GM19035 (cell line): ENCODE results near the gene PRSS50.

ENCODE experiments used
- ATAC-seq: cut with Tn5 transposase; IDR thresholded peaks from one replicate; pipeline ENCODE4 v1.9.1; 2021; ENCODE audit not compliant: unreplicated experiment

PRSS50 gene

DNA sequence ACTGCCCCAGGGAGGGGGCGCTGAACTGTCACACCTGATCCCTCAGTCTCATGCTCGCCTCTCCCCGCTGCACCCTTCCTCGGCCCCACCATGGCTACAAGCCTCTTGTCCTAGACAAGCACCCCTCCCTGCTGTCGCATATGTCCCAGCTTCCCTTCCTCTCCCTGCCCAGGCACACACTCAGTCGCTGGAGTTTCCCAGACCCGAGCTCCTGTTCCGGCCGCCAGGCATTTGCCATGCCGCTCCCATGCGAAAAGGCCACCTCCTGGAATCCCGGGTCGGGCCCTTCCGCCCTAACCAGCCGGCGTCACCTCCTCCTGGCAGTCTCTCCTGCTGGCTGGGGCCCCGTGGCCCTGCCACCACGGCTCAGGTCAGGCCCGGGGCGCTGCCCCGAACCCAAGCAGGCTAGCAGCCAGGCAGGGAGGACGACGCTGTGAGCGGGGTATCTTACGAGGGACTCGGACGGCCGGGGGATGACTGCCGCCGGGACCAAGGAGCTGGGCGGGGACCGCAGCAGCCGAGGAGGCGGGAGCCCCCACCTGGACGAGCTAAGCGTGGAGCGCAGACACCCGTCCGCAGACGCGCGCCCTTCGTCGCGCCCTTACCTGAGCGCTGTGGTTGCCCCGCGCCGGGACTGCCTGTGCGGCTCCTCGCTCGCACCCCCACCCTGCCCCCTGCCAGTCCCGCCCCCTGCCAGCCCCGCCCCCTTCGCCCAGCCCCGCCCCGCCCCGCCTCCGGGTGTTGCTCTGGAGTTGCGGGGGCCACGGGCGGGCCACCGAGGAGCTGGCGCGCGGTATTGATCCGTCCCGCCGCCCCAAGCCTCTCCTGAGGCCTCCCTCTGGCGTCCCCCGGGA is 24.4 kb downstream of the PRSS50 start, which contains the start of gene ALS2CL:
Gene ALS2CL, minus strand, starts transcription at position 642 of the 854 bp plus-strand sequence. CDS start 4,239 bp downstream, outside the sequence.
- no peak for ATAC-seq

DNA sequence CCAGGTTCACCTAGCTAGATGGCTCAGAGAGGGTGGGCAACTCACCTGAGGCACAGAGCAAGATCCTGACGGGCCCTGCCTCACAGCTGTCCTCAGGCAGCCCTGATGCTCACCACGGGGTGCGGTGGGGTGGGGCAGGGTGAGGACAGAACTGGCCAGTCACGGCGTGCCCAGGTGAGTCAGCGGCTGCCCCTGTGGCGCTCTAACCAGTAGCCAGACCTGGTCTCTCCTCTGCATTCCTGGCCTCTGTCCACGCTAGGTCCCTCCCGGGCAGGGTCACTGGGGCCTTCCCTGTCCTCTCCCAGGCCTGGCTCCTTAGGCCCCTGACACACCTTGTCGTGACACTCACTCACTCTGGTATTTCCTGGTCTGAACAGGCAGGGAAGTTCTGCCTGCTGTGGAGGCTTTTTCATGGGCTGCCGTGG is 25.1 kb downstream of the PRSS50 start:
- ATAC-seq: no peak

DNA sequence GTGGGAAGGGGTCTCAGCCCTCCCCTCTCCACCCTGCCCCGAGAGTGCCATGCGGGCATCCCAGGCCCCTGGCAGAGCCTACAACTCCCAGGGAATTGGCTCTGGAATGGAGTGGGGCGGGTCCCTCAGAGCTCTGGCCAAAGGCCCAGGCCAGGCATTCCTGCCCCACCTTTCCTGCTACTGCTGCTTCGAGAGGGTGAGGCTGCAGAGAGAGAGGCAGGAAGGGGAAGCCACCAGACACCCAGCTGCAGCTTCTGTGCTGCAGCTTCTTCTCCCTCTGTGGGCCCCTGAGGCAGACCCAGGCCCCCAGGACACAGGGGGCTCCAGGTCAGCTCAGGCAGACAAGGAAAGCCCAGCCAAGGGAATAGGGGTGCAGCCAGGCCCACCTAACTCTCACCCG is 26.9 kb downstream of the PRSS50 start:
- ATAC-seq: no peak

DNA sequence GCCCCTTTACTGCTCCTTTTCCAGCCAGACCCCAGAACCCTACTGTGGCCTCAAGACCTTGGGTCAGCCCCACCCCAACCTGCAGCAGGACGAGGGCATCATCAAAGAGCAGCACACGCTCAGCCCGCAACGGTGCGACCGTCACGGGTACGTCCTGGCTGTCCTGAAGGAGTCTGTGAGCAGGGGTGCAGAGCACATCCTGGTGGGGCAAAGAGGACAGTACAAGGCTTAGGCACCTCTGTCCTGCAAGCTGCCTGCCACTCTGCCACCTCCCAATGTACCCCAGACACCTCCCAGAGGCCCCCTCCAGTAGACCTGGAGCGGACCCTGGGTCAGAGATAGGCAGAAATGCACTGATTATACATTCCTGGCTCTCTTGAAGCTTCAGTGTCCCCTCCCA is 32.2 kb downstream of the PRSS50 start:
- no peak for ATAC-seq

DNA sequence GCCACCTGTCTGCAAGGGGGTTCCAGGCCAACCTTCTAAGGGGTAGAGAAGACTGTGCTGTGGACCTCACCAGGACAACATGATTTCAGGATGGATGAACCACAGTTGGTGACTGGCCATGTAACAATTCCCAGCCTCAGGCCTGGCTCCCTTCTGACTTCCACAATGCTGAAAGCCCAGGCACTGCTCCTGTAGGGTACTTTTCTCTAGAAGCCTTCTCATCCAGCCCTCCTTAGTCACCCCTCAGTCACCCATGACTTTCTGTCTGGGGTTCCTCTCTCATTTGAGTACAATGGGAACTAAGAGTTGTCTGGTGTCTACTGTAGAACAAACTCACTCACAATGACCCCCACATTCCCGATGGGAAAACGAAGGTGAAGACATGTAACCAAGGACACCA is 32.8 kb downstream of the PRSS50 start:
- ATAC-seq: no peak

DNA sequence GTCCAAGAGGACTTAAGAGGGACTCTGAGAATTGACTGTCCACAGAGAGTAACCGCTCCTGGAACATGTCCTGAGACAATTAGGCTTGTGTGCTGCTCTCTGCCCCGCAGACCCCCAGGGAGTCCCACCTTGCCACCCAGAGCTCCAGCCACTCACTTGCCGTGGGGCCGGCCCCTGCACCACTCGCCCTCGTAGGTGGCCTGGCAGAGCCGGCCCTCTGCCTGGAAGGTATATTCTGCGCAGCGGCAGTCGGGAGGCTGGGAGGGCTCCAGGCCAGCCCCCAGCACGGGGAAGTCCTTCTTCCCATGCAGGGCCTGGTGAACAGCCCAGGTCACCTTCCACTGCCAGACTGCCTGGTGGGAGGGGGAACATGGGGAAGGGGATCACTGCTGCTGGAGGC is 34.7 kb downstream of the PRSS50 start:
- no peak for ATAC-seq

DNA sequence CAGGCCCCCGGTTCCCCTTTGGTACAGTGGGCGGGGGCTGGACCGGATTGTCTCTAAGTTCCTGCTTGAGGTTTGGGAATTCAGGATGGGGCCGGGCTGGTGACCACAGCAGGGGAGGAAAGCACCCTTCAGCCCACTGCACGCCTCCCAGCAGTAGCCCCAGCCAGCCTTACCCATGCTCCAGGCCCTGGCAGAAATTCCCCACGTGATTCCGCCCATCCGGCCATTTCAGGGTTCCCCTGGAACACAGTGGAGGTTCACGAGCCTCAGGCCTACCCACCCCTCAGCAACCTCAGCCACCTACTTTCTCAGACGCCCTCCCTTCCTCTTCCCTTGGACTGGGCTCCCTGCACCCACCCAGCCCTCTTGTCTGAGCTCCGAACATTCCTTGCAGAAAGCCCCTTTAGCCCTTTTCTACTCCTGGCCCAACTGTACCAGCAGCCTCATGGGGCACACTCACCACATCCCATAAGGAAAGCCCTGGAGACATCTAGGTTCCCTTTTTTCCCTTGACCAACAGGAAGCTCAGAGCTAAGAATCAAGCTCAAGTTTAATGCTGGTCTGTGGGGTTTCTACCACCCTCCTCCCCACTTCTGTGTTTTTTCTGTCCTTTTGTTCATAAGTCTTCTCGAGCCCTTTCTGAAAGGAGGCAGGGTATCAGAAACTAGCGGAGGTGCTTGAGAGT is 35.7 kb downstream of the PRSS50 start:
- ATAC-seq: no peak

DNA sequence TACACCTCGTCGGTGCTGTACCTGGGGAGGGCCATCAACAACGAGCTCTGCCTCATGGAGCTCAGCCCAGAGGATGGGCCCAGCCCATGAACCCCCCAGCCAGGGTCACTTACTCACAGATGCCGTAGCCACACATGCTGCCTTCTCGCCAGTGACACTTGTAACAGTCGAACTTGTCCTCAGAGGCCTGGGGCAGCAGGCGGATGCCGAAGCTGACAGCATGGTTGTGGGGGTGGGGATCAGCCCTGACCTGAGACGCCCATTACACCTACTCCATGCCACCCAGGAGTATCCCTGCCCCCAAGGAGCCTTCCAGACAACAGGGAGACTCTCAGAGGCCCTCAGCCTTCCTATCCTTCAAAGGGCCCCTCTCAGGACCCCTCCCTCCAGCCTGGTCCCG is 36.3 kb downstream of the PRSS50 start:
- no peak for ATAC-seq

DNA sequence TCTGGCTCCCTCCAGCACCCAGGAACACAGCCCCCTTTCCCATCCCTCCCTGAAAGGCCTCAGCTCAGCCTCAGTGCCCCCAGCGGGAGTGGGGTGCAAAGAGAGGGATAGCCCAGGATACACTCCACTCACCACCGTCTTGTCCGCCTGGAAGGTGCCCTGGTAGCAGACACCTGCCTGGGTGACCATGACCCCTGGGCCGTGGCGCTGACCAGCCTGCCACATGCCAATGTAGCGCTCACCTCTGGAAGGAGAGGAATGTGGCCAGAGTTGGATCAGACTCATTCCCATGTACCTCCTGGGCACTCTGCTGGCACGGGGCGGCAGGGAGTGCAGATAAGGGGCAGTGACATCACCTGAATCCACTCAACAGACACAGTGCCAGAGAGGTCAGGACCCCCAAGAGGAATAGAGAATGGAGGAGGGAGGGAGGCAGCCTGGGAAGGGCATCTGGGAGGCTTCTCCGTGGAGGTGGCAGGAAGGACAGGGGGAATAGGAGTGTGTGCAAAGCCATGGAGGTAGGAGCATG is 37.3 kb downstream of the PRSS50 start:
- no peak for ATAC-seq

DNA sequence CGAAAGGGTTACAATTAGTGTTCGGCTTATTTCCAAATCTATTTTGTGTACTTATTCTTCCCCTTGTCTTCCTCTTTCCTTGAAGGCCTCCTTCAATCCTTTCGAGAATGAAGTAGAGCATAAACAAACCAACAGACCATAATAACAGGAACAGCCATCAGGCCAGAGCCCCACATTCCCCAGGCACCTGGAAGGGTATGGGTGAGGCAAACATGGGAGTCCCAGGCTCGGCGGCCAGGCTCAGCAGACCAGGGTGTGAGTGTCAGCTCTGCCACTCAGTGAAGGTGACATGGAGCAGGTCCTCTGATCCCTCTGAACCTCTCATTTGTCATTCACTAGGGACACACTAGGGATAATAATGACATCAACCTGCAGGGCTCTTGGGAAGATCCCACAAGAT is 38.0 kb downstream of the PRSS50 start:
- ATAC-seq: no peak

DNA sequence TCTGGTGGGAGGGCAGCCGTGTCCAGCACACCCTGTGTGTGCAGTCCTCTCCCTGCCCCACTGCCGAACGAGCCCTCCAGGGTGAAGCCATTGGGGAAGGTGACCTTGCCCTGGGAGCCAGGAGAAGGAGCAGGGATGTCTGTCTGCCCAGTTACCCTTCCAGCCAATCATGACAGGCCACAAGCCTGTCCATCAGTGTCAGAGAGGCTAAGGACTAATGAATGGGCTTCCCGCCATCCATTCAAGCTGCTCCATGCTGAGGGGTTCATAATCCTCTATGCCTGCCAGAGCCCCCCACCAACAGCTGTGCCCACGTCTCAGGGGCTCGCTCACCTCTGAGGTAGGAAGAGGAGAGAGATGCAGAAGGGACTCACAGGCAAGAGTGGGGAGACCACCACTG is 39.4 kb downstream of the PRSS50 start:
- no peak for ATAC-seq

DNA sequence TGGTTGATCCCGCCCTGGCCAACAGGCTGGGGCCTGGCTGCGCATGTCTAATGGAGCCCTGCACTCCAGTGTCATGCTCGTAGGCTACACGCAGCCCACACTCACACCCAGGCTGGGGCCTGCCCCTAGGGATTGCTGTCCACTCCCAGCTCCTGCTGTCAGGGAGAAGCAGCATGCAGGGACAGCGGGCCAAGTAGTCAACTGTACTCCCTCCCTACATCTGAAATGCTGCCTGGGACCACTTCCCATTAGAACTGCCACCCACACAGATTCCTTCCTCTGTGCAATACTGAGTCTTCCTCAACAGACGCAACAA is 40.3 kb downstream of the PRSS50 start:
- ATAC-seq: no peak

DNA sequence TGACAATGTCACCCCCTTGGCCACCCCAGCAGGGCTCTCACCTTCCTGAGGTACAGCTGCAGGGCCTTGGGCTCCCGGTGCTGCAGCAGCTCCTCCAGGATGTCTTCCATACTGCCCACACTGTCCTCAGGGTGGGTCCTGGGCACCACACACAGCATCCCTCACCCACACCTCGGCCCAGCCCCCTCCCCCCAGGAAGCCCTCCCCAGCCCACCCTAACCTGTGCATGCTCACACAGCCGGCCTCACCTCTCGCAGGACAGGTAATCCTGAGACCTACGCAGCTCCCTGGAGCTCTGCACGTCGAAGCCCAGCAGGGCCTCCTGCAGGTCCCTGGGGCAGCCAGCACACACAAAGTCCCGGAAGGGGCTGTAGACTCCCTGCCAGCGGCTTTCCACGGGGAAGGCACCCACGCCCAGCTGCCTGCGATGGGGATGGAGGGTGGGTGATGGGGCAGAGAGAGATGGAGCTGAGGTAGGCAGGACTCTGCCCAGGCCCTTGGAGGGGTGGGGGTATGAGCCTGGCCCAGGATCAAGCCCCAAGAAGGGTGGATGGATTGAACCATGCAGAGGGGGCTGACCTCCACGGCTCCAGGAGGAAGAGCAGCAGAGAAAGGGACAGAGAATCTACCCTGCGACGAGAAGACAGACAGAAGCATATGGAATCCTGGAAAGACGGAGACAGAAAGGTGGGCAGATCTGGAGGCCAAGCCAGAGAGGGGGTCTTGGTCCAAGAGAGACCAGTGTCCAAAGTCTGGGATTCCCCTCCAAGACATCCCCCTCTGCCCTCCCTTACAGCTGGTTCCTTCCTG is 40.9 kb downstream of the PRSS50 start:
- no peak for ATAC-seq

DNA sequence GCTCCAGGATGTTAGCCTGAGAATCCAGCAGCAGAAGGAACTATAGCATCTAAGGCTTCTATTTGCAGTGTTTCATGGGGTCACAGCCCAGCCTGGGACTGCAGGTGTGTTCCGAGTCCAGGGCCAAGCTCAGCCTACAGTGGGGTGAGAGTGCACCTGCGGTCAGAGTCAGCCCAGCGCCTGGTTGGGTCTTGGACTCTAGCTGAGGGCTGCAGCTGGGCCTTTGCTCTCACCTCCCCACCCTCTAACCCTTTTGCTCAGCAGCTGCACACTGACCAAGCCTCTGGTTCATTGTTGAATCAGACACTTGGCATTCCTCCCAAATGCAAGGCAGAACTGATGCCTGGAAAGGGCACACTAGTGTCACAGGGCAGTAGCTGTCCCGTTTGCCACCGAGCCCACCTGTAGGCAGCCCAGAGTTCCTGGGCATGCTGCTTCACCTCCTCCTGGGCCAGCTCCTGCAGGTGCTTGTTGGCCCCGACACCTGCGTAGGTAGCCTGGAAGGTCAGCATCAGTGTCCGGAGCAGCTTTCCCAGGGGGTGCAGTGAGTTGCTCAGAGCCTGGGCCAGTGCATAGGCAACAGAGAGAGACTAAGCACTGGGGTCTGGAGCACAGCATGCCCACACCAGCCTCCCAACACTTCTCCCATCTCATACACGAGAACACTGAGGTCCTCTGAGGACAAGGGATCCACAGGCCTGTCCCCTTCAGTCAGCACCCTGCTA is 41.7 kb downstream of the PRSS50 start:
- no peak for ATAC-seq

DNA sequence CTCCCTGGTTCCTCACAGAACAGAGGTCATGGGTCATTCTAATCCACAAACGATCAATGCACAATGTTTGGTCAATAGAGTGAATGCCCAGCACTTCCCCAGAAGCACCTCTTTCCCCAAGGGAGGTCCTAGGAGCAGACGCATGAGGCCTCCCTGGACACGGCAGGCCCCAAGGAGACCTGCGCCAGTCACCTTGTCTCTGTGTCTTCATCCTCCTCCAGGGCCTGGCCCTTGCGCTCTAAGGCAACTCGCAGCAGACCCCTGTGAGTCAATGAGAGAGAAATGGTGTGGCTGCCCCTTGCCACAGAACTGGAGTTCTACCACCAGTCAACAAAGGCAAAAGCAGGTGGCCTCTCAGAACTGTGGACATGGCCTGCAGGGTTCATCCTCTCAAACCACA is 42.2 kb downstream of the PRSS50 start:
- no peak for ATAC-seq

DNA sequence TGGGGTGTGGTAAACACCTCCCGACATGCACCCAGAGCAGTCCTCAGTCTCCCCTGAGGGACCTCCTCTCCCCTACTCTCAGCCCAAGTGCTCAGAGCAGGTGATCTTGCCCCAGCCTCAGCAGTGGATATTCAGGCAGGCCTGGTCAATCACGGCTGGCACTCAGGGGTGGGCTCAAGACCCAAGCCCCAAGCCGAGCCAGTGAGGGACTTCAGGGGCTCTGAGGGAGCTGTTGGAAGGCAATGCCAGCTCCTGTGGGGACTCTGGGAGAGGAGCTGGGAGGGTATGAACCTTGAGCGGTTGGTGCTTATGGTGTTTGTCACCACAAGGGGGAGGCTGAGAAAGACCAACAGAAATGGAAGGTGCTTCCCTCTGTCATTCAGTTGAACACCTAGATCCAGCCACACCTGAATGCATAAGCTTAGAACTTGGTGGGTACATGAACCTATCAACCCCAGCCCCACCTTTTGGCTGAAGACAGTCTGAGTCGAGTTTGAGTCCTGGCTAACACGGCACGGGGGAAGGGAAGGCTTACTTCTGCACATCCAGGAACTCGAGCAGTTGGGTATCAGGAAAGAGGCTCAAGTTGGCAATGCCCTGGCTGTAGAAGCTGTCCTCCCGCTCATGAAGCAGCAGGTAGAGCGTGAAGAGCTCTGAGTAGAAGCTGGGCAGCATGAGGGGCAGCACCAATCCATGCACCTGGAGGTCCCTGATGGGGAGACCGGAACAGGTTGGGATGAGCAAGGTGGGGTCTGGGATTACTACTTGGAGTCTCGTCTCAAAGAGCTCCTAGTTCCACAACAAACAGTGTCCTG is 43.4 kb downstream of the PRSS50 start:
- no peak for ATAC-seq

DNA sequence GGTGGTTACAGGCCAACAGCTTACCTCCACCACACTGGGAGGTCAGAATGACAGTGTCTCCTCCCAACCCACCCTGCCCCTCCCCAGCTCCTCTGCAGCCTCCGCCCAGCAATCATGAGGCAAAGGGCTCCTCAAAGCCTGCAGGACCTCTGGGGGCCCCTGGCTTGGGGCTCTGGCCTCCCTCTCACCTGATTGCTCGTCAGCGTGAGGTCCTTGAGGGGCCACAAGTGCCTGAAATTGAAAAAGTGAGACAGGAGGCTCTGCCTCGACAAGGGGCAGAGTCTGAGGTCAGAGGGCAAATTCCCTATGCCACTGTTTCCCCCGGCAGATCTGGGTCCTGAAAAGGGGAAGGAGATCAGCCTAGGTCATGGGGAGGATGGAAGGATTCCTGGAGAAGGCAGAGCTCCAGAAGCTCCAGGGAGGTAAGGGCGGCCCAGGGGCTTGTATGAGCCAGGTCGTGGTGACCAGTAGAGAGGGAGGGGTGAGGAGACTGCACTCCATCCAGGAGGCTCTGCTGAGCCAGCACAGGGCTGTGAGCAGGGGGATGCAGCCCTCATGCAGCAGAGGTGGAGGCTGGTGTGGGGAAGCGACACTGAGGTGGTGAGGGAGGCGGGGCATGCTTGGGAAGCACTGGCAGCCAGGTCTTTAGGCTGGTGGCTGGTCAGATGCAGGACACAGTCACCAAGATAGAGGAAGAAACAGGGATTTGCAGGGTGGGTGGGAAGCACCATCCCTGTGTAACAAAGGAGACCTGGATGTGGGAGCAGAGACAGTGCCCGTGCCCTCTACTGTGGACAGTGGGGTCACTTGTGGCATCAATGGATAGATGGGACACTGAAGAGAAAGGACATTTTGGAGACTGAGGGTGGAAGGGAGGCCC is 44.3 kb downstream of the PRSS50 start:
- no peak for ATAC-seq

DNA sequence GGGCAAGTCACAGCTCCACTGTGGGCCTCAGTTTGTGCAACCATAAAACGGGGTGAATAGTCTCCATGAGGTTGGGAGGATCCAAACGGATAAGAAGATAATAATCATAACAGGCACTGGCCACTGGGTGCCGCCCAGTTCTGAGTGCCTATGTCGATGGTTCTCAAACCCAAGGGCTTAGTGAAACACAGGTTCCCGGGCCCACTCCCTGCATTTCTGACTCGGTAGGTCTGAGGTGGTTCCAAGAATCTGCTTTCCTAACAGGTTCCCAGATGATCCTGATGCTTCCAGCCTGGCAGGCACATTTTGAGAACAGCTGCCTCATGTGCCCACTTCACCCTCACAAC is 45.3 kb downstream of the PRSS50 start:
- ATAC-seq: no peak
